ENCODE data around the gene OR2L2.
"Not testable (repeated sequence)": the region's sequence is repeated elsewhere in the genome, so short reads cannot be mapped to it uniquely, and the experiment has no call there.

Gene OR2L2, protein sequence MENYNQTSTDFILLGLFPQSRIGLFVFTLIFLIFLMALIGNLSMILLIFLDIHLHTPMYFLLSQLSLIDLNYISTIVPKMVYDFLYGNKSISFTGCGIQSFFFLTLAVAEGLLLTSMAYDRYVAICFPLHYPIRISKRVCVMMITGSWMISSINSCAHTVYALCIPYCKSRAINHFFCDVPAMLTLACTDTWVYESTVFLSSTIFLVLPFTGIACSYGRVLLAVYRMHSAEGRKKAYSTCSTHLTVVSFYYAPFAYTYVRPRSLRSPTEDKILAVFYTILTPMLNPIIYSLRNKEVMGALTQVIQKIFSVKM

DNA sequence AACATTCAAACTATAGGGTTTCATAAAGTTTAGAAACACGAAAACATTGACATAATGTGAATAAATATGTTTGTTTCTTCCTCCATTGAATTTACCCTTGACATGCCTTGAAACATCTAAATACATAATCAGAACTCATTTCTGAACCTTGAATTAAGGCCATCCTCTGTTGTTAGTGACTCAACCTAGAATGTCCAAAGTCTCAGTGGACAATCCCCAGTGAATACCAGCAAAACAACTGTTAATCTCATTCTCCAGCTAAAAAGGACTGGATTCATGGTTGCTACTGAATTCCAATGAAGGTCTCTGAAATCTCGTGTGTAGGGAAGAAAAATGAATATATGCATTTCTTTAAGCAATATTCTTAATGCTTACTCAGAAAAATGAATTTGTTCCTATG is at the start of gene OR2L2:
OR2L2 (plus strand) TSS at position 301 of the 400 bp plus-strand sequence. CDS start 8,198 bp downstream, outside the sequence.
- no peak for DNase-seq (ENCODE audit: low read depth)

DNA sequence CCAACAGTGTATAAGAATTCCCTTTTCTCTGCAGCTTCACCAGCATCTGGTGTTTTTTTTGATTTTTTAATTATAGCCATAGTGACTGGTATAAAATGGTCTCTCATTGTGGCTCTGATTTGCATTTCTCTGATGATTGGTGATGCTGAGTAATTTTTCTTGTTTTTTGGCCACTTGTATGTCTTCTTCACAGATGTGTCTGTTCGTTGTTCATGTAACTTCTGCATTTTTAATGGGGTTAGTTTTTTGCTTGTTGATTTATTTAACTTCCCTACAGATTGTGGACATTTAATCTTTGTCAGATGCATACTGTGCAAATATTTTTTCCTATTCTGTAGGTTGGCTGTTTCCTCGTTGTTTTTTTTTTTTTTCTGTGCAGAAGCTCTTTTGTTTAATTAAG is 36.9 kb upstream of the OR2L2 start:
- DNase-seq (ENCODE audit: low read depth), result no peak

DNA sequence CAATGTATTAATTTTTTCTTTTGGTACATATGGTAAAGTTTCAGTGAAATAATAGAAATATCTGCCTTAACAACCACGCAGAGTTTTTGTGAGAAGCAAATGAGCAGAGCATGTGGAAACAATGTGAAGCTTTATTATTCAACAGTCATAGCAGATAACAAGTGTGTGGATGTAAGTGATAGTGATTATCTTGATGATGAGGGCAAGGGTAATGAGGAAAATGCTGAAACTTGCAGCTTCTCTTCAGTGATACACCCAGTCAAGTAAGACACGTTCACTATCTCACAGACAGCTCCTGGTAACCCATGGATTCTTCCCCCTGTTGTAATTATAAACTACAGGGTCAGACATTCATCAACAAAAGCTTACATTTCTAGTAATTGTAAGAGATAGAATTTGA is 31.1 kb upstream of the OR2L2 start:
- DNase-seq (ENCODE audit: low read depth), result no peak

DNA sequence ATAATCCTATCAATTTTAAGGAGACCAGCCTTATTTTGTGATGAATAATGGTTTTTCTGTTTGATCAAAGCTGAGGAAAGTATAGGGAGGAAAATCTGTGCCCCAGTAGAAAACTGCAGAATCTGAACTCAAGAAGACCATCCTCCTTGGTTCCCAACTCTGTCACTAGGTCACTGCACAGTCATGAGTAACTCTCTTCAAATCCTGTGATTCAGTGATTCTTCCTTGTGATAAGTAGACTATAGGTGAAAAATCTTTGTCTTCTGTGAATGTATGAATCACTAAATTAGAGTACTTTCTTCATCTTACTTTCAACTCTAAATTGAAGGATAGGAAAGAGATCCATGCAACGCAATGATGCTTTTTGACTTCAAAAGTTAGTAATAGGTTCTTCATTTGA is 29.7 kb upstream of the OR2L2 start:
- no peak for DNase-seq (ENCODE audit: low read depth)

DNA sequence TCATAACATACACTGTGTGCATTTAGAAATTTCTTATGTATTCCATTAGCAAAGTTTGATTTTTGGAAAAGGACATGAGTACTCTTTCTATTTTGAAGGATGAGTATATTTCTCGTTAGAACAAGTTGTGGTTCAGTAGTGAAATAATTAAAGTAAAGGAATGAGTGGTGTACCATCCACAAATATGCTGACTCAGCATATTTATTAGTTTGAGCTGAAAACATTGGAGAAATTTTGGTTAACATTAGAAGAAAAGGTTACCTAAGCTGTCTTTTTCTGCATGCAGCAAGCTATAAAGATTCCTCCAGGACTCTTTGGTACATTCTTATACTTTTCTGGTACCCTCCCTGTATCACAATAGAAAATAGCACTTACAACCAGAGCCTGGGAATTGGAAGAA is 22.1 kb upstream of the OR2L2 start:
- DNase-seq (ENCODE audit: low read depth), result no peak

DNA sequence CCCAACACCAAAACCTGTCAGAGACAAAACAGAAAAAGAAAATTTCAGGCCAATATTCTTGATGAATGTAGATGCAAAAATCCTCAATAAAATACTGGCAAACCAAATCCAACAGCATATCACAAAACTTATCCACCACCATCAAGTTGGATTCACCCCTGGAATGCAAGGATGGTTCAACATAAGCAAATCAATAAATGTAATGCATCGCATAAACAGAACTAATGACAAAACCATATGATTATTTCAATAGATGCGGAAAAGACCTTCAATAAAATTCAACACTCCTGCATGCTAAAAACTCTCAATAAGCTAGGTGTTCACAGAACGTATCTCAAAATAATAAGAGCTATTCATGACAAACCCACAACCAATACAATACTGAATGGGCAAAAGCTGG is 20.2 kb upstream of the OR2L2 start:
- no peak for DNase-seq (ENCODE audit: low read depth)

DNA sequence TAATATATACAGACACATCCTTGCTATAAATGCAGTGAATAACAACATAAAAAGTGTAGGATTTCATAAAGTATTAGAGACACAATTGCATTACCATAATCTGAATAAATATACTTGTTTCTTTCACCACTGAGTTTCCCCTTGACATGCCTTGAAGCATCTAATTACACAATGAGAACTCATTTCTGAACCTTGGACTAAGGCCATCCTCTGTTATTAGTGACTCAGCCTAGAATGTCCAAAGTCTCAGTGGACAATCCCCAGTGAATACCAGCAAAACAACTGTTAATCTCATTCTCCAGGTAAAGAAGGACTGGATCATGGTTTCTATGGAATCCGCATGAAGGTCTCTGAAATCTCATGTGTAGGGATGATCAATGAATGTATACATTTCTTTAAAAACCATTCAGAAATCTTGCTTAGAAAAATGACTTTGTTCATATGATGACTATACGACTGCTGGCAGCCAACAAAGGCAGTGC is 16.6 kb upstream of the OR2L2 start, which contains the start of gene OR2L5:
OR2L5 (plus strand) TSS at position 432 of the 482 bp plus-strand sequence. CDS start 8,288 bp downstream, outside the sequence.
- no peak for DNase-seq (ENCODE audit: low read depth)

DNA sequence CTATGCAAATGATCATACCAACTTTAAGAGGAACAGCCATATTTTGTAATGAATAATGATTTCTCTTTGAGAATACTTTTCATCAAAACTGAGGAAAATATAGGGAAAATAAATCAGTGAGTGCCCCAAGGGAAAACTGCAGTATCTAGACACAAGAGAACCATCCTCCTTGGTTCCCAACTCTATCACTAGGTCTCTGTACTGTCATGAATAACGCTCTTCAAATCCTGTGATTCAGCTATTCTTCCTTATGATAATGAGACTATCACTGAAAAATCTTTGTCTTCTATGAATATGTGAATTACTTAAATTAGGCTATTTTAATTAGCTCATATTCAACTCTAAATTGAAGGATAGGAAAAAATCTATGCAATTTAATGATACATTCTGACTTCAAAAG is 14.1 kb upstream of the OR2L2 start:
- DNase-seq (ENCODE audit: low read depth), result no peak

DNA sequence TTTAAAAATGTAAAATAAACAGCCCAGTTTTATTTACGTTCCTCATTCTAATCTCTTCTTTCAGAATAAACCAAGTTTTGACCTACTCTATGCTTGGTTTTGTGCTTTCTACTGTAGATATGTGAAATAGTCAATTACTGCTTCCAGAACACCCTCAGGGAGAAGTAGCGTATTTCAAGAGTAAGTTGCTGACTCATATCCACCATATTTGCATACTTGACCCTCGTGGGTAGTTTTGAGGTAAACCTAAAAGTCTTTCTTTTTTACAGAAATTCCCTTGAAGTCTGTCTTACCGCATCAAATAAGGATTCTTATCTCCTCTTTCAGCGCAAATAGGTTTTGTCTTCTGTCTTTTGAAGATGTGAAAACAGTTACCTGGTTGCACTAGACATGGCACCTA is 15.3 kb downstream of the OR2L2 start:
- no peak for DNase-seq (ENCODE audit: low read depth)

DNA sequence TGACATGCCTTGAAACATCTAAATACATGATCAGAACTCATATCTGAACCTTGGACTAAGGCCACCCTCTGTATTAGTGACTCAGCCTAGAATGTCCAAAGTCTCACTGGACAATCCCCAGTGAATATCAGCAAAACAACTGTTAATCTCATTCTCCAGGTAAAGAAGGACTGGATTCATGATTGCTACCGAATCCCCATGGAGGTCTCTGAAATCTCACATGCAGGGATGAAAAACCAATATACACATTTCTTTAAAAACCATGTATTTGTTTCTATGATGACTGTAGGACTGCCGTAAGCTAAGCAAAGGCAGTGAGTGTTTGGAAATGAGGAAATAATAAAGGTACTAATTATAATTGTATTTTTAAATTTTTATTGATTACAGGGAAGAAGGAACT is 16.7 kb downstream of the OR2L2 start, which contains the start of gene OR2L3:
OR2L3 (plus strand) TSS at position 301 of the 400 bp plus-strand sequence. CDS start 13,846 bp downstream, outside the sequence.
- DNase-seq (ENCODE audit: low read depth), result no peak

DNA sequence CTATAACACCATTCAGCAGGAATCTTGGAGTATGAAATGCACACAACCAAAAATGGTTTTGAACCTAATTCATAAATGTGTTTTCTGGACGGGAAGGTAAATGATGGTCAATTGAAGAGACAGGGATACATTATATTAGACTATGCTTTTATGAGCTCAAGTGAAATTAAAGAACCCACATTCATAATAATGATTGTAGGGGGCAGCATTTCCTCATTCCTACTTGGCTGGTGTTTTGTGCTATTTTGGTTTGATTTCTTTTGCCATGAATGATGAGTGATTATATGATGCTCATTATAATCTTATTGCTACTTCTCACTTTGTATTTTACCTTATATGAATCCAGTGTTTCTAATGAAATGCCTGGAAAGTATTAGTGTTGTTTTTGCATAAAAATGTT is 17.1 kb downstream of the OR2L2 start:
- no peak for DNase-seq (ENCODE audit: low read depth)

DNA sequence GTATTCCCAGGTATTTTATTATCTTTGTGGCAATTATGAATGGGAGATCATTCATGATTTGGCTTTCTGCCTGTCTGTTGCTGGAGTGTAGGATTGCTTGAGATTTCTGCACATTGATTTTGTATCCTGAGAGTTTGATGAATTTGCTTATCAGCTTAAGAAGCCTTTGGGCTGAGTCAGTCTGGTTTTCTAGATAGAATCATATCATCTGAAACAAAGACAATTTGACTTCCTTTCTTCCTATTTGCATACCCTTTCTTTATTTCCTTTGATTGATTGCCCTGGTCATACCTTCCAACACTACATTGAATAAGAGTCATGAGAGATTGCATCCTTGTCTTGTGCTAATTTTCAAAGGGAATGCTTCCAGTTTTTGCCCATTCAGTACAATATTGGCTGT is 24.8 kb downstream of the OR2L2 start:
- no peak for DNase-seq (ENCODE audit: low read depth)

DNA sequence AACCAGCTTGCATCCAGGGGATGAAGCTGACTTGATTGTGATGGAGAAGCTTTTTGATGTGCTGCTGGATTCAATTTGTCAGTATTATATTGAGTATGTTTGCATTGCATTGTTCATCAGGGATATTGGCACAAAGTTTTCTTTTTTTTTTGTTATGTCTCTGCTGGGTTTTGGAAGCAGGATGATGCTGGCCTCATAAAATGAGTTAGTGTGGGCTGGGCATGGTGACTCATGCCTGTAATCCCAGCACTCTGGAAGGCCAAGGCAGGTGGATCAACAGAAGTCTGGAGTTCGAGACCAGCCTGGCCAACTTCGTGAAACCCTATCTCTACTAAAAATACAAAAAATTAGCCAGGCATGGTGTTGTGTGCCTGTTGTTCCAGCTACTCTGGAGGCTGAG is 25.4 kb downstream of the OR2L2 start:
- DNase-seq (ENCODE audit: low read depth), result no peak

DNA sequence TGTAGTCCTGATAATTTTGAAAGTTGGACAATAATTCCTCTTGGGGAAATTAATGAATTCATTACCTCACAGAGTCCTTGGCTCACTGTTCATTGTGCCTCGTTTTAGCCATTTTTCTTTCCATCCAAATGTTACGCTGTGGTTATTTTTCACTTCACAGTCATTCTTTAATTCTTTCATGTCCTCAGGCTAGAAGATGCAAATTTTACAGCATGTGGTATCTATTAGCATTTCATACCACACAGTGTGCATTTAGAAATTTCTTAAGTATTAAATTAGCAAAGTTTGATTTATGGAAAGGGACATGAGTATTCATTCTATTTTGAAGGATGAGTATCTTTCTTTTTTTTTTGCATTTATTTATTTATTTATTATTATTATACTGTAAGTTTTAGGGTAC is 35.2 kb downstream of the OR2L2 start:
- DNase-seq (ENCODE audit: low read depth), result no peak

DNA sequence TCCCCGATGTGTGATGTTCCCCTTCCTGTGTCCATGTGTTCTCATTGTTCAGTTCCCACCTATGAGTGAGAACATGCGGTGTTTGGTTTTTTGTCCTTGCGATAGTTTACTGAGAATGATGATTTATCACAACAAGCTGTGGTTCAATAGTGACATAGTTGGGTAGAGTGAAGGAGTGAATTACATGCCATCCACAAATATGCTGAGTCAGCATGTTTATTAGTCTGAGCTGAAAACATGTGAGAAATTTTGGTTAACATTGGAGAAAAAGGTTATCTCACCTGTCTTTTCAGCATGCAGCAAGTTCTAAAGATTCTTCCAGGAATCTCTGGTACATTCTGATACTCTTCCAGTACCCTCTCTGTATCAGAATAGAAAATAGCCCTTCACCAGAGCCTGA is 35.7 kb downstream of the OR2L2 start:
- DNase-seq (ENCODE audit: low read depth), result no peak

DNA sequence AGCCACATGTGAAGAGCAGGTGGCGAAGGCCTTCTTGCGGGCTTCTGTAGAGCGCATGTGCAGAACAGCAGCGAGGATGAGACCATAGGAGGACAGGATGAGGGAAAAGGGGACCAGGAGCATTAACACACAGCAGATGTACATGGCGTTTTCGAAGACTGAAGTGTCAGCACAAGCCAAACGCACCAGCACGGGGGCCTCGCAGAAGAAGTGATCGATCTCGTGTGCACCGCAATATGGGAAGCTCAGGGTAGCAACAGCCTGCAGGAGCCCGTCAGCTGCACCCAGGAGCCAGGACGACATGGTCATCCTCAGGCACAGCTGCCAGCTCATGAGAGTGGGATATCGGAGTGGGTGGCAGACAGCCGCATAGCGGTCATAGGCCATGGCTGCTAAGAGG is 54.0 kb downstream of the OR2L2 start:
- DNase-seq (ENCODE audit: low read depth), result not testable (repeated sequence)

All from stimulated activated CD8-positive, alpha-beta memory T cell treated with anti-CD3 and anti-CD28 coated beads, Interleukin-4, amount 100 ng/mL, for 24 hours (primary cell).